DOHH2 (cell line): ENCODE data around the gene ZNF236.

Experiments used
- H3F3A ChIP-seq: fragments of 200-600 bp; sonication (generic), shearing (Covaris generic); 2 replicates; pipeline ENCODE4 v1.6.0; 2016; ENCODE audit warnings: antibody characterized with exemption, mild to moderate bottlenecking; ENCODE audit not compliant: control insufficient read depth, insufficient read depth
- H3K27ac ChIP-seq: fragments of 200-600 bp; sonication (generic); 2 replicates; pipeline ENCODE4 v1.5.1; 2014; ENCODE audit warnings: low read depth, mild to moderate bottlenecking, low read length, moderate library complexity
- H3K27me3 ChIP-seq: fragments of 200-600 bp; sonication (generic); 2 replicates; pipeline ENCODE4 v1.6.1; 2014; ENCODE audit warnings: mild to moderate bottlenecking, low read length, mixed read lengths; ENCODE audit not compliant: control insufficient read depth
- H3K36me3 ChIP-seq: fragments of 200-600 bp; sonication (generic); 2 replicates; pipeline ENCODE4 v1.6.1; 2014; ENCODE audit warnings: mild to moderate bottlenecking, low read length, moderate library complexity, mixed read lengths; ENCODE audit not compliant: control insufficient read depth
- H3K4me1 ChIP-seq: fragments of 200-600 bp; sonication (generic); 2 replicates; pipeline ENCODE4 v1.6.1; 2014; ENCODE audit warnings: mild to moderate bottlenecking, low read length, mixed read lengths; ENCODE audit not compliant: control insufficient read depth
- H3K4me2 ChIP-seq: fragments of 200-600 bp; sonication (generic); 2 replicates; pipeline ENCODE4 v1.6.0; 2014; ENCODE audit warnings: mild to moderate bottlenecking, low read length, moderate library complexity
- H3K4me3 ChIP-seq: fragments of 200-600 bp; sonication (generic); 2 replicates; pipeline ENCODE4 v1.5.1; 2014; ENCODE audit warnings: mild to moderate bottlenecking, low read length, mixed read lengths
- H3K79me2 ChIP-seq: fragments of 200-600 bp; sonication (generic); 2 replicates; pipeline ENCODE4 v1.6.1; 2014; ENCODE audit warnings: mild to moderate bottlenecking, low read length, mixed read lengths; ENCODE audit not compliant: control insufficient read depth
- H3K9me2 ChIP-seq: fragments of 200-600 bp; sonication (generic); replicated peaks from 2 replicates; pipeline ENCODE4 v1.6.1; 2014; ENCODE audit warnings: mild to moderate bottlenecking, low read length, mixed read lengths; ENCODE audit not compliant: control insufficient read depth
- H3K9me3 ChIP-seq: fragments of 200-600 bp; sonication (generic); 2 replicates; pipeline ENCODE4 v1.6.1; 2014; ENCODE audit warnings: antibody characterized with exemption, low read length, mixed read lengths; ENCODE audit not compliant: control insufficient read depth, insufficient read depth
- H4K20me1 ChIP-seq: fragments of 200-600 bp; sonication (generic); 2 replicates; pipeline ENCODE4 v1.6.0; 2014; ENCODE audit warnings: low read depth, mild to moderate bottlenecking, antibody characterized with exemption, low read length, moderate library complexity; ENCODE audit not compliant: control insufficient read depth, insufficient read depth
- CTCF ChIP-seq: fragments of 200-600 bp; sonication (generic); IDR thresholded peaks from one replicate; pipeline ENCODE4 v1.5.1; 2014; ENCODE audit warnings: antibody characterized with exemption, mild to moderate bottlenecking, low read depth, low read length; ENCODE audit not compliant: poor library complexity, severe bottlenecking
- EZH2phosphoT487 ChIP-seq: fragments of 200-600 bp; sonication (generic); IDR thresholded peaks from 2 replicates; pipeline ENCODE4 v1.6.1; 2017; ENCODE audit warnings: borderline replicate concordance, mild to moderate bottlenecking, antibody characterized with exemption, low read length, moderate library complexity, mixed read lengths

ZNF236 gene

GRCh38 chr18:76936877-76937276 lies 114.5 kb downstream of the ZNF236 start:
- H3K9me2 ChIP-seq = no peaks in the 10 kb centered on the region
- TF ChIP-seq EZH2phosphoT487 (no peak), CTCF (no peak)
- H3K27me3 ChIP-seq = no peaks in the 10 kb centered on the region
- H3K4me2 ChIP-seq = no peak overlapping the region
- no peaks in the 10 kb centered on the region for H3K9me3 ChIP-seq
- no peak overlapping the region for H3K4me3 ChIP-seq
- no peak overlapping the region for H3K27ac ChIP-seq
- H3F3A ChIP-seq = no peaks in the 10 kb centered on the region
- peaks cover 50% of the 10 kb centered on the region for H3K36me3 ChIP-seq
- no peaks in the 10 kb centered on the region for H3K79me2 ChIP-seq
- H3K4me1 ChIP-seq = no peaks in the 10 kb centered on the region
- no peaks in the 10 kb centered on the region for H4K20me1 ChIP-seq

- no peaks in the 10 kb centered on the region for H4K20me1 ChIP-seq
- no peaks in the 10 kb centered on the region for H3K9me3 ChIP-seq
- no peaks in the 10 kb centered on the region for H3F3A ChIP-seq
- TF ChIP-seq CTCF = no peak
- TF ChIP-seq EZH2phosphoT487 = no peak
- no peaks in the 10 kb centered on the region for H3K9me2 ChIP-seq
- H3K79me2 ChIP-seq = no peaks in the 10 kb centered on the region
- H3K27me3 ChIP-seq = no peaks in the 10 kb centered on the region
- no peaks in the 10 kb centered on the region for H3K4me1 ChIP-seq
- H3K4me3 ChIP-seq = no peak overlapping the region
- H3K27ac ChIP-seq = no peak overlapping the region
- no peak overlapping the region for H3K4me2 ChIP-seq
- peaks cover 44% of the 10 kb centered on the region for H3K36me3 ChIP-seq
Measured at GRCh38 chr18:76937597-76937996, 115.2 kb downstream of the ZNF236 start.

- Histone ChIP-seq H3K4me1 (no peaks in the 10 kb centered on the region), H3K4me2 (no peak overlapping the region), H3F3A (no peaks in the 10 kb centered on the region), H3K27me3 (no peaks in the 10 kb centered on the region), H3K4me3 (no peak overlapping the region), H3K9me2 (no peaks in the 10 kb centered on the region), H3K27ac (no peak overlapping the region), H4K20me1 (no peaks in the 10 kb centered on the region), H3K79me2 (no peaks in the 10 kb centered on the region), H3K9me3 (no peaks in the 10 kb centered on the region), H3K36me3 (peaks cover 42% of the 10 kb centered on the region)
- TF ChIP-seq EZH2phosphoT487 (no peak), CTCF (no peak)
Measured at GRCh38 chr18:76938619-76939018, 116.3 kb downstream of the ZNF236 start.

GRCh38 chr18:76941284-76941683 lies 118.9 kb downstream of the ZNF236 start:
- H3K4me3 ChIP-seq = no peak overlapping the region
- no peaks in the 10 kb centered on the region for H3K9me2 ChIP-seq
- TF ChIP-seq EZH2phosphoT487 = no peak
- TF ChIP-seq CTCF = no peak
- H3F3A ChIP-seq = no peaks in the 10 kb centered on the region
- H4K20me1 ChIP-seq = no peaks in the 10 kb centered on the region
- H3K9me3 ChIP-seq = 0 out of 2 replicates have a peak, but pooled peaks cover 3% of the 10 kb centered on the region
- no peaks in the 10 kb centered on the region for H3K27me3 ChIP-seq
- no peak overlapping the region for H3K4me2 ChIP-seq
- 0 out of 2 replicates have a peak, but pooled peaks cover under 1% of the 10 kb centered on the region for H3K4me1 ChIP-seq
- no peak overlapping the region for H3K27ac ChIP-seq
- H3K79me2 ChIP-seq = no peaks in the 10 kb centered on the region
- peaks cover 35% of the 10 kb centered on the region for H3K36me3 ChIP-seq
